Endodermal cell (in vitro differentiated cells): ENCODE results near the gene PCDHA1. TPM values are rescaled to one million over a fixed set of nuclear protein-coding genes. Genes with fewer than 3 reads are reported as not detected.

ENCODE experiments used
- DNase-seq: peaks from one replicate; pipeline ENCODE4 v3.0.0-alpha.2; 2017
- H3K27ac ChIP-seq: 2 replicates; pipeline ENCODE4 v1.5.1; 2013; ENCODE audit warnings: mild to moderate bottlenecking, low read depth, low read length, moderate library complexity
- H3K27me3 ChIP-seq: 2 replicates; pipeline ENCODE4 v1.6.1; 2013; ENCODE audit warnings: mild to moderate bottlenecking, low read length, moderate library complexity; ENCODE audit not compliant: insufficient read depth, control insufficient read depth, poor library complexity, severe bottlenecking
- H3K36me3 ChIP-seq: 2 replicates; pipeline ENCODE4 v1.7.0; 2013; ENCODE audit warnings: mild to moderate bottlenecking, low read length, moderate library complexity; ENCODE audit not compliant: control insufficient read depth, insufficient read depth
- H3K4me1 ChIP-seq: one replicate; pipeline ENCODE4 v1.7.0; 2013; ENCODE audit warnings: low read length; ENCODE audit not compliant: control insufficient read depth, insufficient read depth
- H3K4me3 ChIP-seq: 2 replicates; pipeline ENCODE4 v1.5.1; 2013; ENCODE audit warnings: mild to moderate bottlenecking, low read length, moderate library complexity
- H3K9ac ChIP-seq: 2 replicates; pipeline ENCODE4 v1.6.1; 2013; ENCODE audit warnings: mild to moderate bottlenecking, low read length, moderate library complexity; ENCODE audit not compliant: poor library complexity, severe bottlenecking; ENCODE audit errors: extremely low read depth
- H3K9me3 ChIP-seq: 2 replicates; pipeline ENCODE4 v1.6.1; 2013; ENCODE audit warnings: mild to moderate bottlenecking, low read length, moderate library complexity; ENCODE audit not compliant: control insufficient read depth
- H3K27ac Mint-ChIP-seq: 2 replicates; pipeline ENCODE4 v1.8.0; 2020; ENCODE audit warnings: mixed read lengths
- H3K27me3 Mint-ChIP-seq: 2 replicates; pipeline ENCODE4 v1.8.0; 2021; ENCODE audit warnings: mild to moderate bottlenecking, mixed read lengths; ENCODE audit not compliant: insufficient read depth
- H3K36me3 Mint-ChIP-seq: 2 replicates; pipeline ENCODE4 v1.8.0; 2020; ENCODE audit warnings: low read depth, mixed read lengths
- H3K4me1 Mint-ChIP-seq: 2 replicates; pipeline ENCODE4 v1.8.0; 2020; ENCODE audit warnings: mixed read lengths
- H3K4me3 Mint-ChIP-seq: 2 replicates; pipeline ENCODE4 v1.8.0; 2020; ENCODE audit warnings: mild to moderate bottlenecking, moderate library complexity, mixed read lengths
- H3K9me3 Mint-ChIP-seq: 2 replicates; pipeline ENCODE4 v1.8.0; 2020; ENCODE audit warnings: mild to moderate bottlenecking, mixed read lengths
- WGBS, 2 experiments: methylation state at CpG; one replicate each; pipeline versions ENCODE4 v1.1.5 to v1.1.7; 2013; ENCODE audit warnings: missing lambda C conversion rate in 2 of 2, mixed read lengths in 1 of 2; ENCODE audit not compliant: insufficient coverage in 1 of 2, insufficient read length in 1 of 2; 5-methylcytosine and 5-hydroxymethylcytosine counted together
- total RNA-seq, 2 donors: library from RNA; stranded (reverse); fragmentation: NEBNext Ultra II Directional in 1 of 2; extraction: Animal tissue kit (Norgen Biotek cat#: 25700) in 1 of 2; gene quantifications; 2 replicates in 1 of 2; 3 replicates in 1 of 2; pipeline ENCODE4 v1.2.1, GENCODE V29; 2021
- TF ChIP-seq, protein P1 (sequence below): fragments of 200-600 bp; sonication (generic); conservative IDR thresholded peaks from 2 replicates; pipeline ENCODE4 v1.5.0; 2021; ENCODE audit warnings: antibody characterized with exemption, mild to moderate bottlenecking

PCDHA1 gene
- total RNA-seq, 2 donors from 2014 or later, result 0.18 to 2.9 TPM

DNA sequence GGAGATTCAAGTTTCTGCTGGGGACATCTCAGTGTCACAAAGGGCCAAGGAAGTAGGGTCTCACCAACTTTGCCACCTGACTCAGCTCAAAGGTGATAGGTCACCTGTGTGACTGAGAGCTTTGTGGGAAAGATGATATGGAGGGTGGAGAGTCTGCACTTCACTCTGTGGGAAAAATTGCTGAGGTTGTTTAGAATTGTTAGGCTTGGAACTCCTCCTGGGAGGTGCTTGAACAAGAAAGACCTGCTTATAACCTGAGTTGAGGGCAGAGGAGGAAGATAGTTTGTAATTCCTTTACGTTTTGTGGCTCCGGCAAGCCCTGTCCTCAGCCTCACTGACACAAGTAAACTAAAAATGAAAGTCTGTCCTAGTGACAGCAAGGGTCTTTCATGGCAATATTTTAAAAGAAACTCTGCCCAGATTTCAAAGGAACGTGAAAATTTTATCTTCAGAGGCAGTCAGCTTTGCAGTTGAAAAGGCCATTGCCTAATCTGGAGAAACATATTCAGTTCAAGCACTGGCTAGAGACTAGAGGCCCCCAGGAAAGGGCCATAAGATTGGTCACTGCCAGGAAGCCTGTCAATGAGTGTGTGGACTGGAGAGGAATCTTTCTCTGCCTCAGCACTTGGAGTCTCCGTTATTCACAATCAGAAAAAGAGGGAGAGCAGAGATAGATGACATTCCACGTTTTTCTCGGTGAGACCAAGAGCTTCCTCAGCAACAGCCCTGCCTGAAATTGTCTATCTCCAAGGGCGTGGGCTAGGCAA lies 203.5 kb downstream of the PCDHA1 start:
- H3K4me1 ChIP-seq, result no peaks in the 10 kb centered on the region
- Mint-ChIP-seq H3K4me1 (peaks cover 36% of the 10 kb centered on the region), H3K27ac (no peak overlapping the region), H3K27me3 (peaks cover 53% of the 10 kb centered on the region), H3K4me3 (no peak overlapping the region), H3K9me3 (no peaks in the 10 kb centered on the region), H3K36me3 (no peaks in the 10 kb centered on the region)
- H3K9ac ChIP-seq, result no peak overlapping the region
- no peak overlapping the region for H3K27ac ChIP-seq
- no peaks in the 10 kb centered on the region for H3K9me3 ChIP-seq
- TF ChIP-seq, protein P1, sequence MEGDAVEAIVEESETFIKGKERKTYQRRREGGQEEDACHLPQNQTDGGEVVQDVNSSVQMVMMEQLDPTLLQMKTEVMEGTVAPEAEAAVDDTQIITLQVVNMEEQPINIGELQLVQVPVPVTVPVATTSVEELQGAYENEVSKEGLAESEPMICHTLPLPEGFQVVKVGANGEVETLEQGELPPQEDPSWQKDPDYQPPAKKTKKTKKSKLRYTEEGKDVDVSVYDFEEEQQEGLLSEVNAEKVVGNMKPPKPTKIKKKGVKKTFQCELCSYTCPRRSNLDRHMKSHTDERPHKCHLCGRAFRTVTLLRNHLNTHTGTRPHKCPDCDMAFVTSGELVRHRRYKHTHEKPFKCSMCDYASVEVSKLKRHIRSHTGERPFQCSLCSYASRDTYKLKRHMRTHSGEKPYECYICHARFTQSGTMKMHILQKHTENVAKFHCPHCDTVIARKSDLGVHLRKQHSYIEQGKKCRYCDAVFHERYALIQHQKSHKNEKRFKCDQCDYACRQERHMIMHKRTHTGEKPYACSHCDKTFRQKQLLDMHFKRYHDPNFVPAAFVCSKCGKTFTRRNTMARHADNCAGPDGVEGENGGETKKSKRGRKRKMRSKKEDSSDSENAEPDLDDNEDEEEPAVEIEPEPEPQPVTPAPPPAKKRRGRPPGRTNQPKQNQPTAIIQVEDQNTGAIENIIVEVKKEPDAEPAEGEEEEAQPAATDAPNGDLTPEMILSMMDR, result no peak
- H3K4me3 ChIP-seq, result no peak overlapping the region
- DNase-seq, result no peak
- 83 to 89% methylated on average over 6 to 7 of the region's 7 CpGs for WGBS, 2 experiments
- H3K36me3 ChIP-seq, result no peaks in the 10 kb centered on the region
- H3K27me3 ChIP-seq, result peaks cover 44% of the 10 kb centered on the region

DNA sequence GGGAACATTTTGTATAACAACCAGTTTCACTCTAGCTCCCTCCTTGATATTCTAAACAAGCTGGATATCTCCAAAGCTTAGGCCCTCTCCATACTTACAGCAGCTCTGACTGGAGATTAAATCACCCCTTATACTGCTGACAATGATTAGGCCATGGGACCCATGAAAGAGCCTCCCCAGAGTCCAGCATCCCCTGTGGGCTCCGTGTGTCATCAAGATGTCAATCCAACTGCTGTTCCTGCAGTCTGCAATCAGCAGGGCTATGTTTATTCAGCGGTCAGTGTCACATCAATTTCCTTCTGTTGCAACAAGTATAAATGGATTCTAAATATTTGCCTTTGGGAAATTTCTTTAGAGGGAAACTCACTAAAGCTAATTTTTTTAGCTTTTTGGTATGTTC lies 206.9 kb downstream of the PCDHA1 start:
- Histone ChIP-seq H3K27me3 (peaks cover 34% of the 10 kb centered on the region), H3K36me3 (no peaks in the 10 kb centered on the region), H3K4me3 (no peak overlapping the region), H3K27ac (no peak overlapping the region), H3K9ac (no peak overlapping the region), H3K4me1 (no peaks in the 10 kb centered on the region), H3K9me3 (no peaks in the 10 kb centered on the region)
- H3K27me3 Mint-ChIP-seq, result peaks cover 32% of the 10 kb centered on the region
- no peak for DNase-seq
- TF ChIP-seq, protein P1, result no peak
- no peaks in the 10 kb centered on the region for H3K9me3 Mint-ChIP-seq
- H3K4me1 Mint-ChIP-seq, result peaks cover 20% of the 10 kb centered on the region
- no peak overlapping the region for H3K27ac Mint-ChIP-seq
- H3K36me3 Mint-ChIP-seq, result no peaks in the 10 kb centered on the region
- H3K4me3 Mint-ChIP-seq, result no peak overlapping the region
- WGBS, 2 experiments, result 83 to 93% methylated on average over 1 to 2 of the region's 2 CpGs

DNA sequence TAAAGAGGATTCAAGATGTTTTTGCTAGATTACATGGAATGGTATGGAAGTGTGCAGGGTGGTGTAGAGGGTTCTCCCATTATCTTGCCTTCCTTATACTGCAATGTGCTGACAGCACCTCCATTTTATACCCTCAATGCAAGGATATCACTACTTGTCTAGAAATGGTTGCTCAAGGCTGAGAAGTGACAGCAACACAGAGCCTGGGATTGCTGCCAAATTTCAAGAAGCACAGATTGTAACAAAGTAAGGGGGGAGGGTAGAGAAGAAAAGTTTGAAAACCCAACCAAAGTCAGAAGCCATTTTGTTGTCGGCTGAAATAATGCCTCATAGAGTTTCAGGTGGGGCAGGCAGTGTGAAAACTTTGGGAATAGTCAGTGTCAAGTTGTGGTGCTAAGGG lies 210.1 kb downstream of the PCDHA1 start:
- Histone ChIP-seq H3K9me3 (no peaks in the 10 kb centered on the region), H3K27me3 (peaks cover 7% of the 10 kb centered on the region), H3K36me3 (no peaks in the 10 kb centered on the region), H3K4me1 (no peaks in the 10 kb centered on the region), H3K27ac (no peak overlapping the region), H3K9ac (no peak overlapping the region), H3K4me3 (no peak overlapping the region)
- Mint-ChIP-seq H3K4me3 (no peak overlapping the region), H3K9me3 (no peaks in the 10 kb centered on the region), H3K4me1 (peaks cover 7% of the 10 kb centered on the region), H3K27me3 (peaks cover 2% of the 10 kb centered on the region), H3K27ac (no peak overlapping the region), H3K36me3 (no peaks in the 10 kb centered on the region)
- DNase-seq, result no peak
- 89 to 100% methylated on average over 1 of the region's 1 CpG for WGBS, 2 experiments
- TF ChIP-seq, protein P1, result no peak
